IMR-90 (cell line): ENCODE data around the gene RBM10. TPM values are rescaled to one million over a fixed set of nuclear protein-coding genes. Genes with fewer than 3 reads are reported as not detected.

ENCODE experiments used
- ATAC-seq: fragments of 200-7000 bp; cut with Tn5 transposase; 2 replicates; pipeline ENCODE4 v1.9.1; 2020; ENCODE audit warnings: low read depth, mild to moderate bottlenecking, moderate library complexity
- BruUV-seq: library from RNA; stranded (reverse); fragments of 400-500 nt; replicated peaks from 2 replicates; lab custom pipeline; 2021; lab: Mats Ljungman, UMichigan
- CTCF ChIA-PET: fragments of 300-600 bp; formaldehyde crosslinking; extraction: SDS; loops from one replicate; lab custom pipeline; 2021; ENCODE audit warnings: antibody characterized with exemption; lab: Yijun Ruan, JAX
- POLR2A ChIA-PET: fragments of 300-600 bp; sonication (Branson Sonifier 250); formaldehyde crosslinking; loops from one replicate; lab custom pipeline; 2022; ENCODE audit warnings: antibody characterized with exemption; ENCODE audit not compliant: unreplicated experiment; lab: Charles Lee
- DNase-seq: peaks from one replicate; pipeline ENCODE4 v3.0.0; 2013
- H2AFZ ChIP-seq: replicated peaks from 2 replicates; pipeline ENCODE3; 2013; ENCODE audit warnings: low read length, mild to moderate bottlenecking; ENCODE audit not compliant: poor library complexity
- H2AK5ac ChIP-seq: 2 replicates; pipeline ENCODE4 v1.6.1; 2013; ENCODE audit warnings: low read depth, low read length, inconsistent platforms
- H2AK9ac ChIP-seq: replicated peaks from 2 replicates; pipeline ENCODE3; 2013; ENCODE audit warnings: mild to moderate bottlenecking, low read depth, low read length, moderate library complexity; ENCODE audit not compliant: poor library complexity
- H2BK120ac ChIP-seq: 2 replicates; pipeline ENCODE4 v1.6.1; 2013; ENCODE audit warnings: low read depth, low read length, inconsistent platforms
- H2BK15ac ChIP-seq: 3 replicates; pipeline ENCODE4 v1.6.1; 2013; ENCODE audit warnings: low read depth, low read length, inconsistent platforms
- H2BK20ac ChIP-seq: 2 replicates; pipeline ENCODE4 v1.6.1; 2013; ENCODE audit warnings: low read depth, mild to moderate bottlenecking, inconsistent platforms, low read length, moderate library complexity
- H2BK5ac ChIP-seq: 2 replicates; pipeline ENCODE4 v1.6.1; 2013; ENCODE audit warnings: mild to moderate bottlenecking, low read depth, low read length, inconsistent platforms; ENCODE audit not compliant: poor library complexity, severe bottlenecking
- H3K14ac ChIP-seq: replicated peaks from 2 replicates; pipeline ENCODE4 v1.6.1; 2013; ENCODE audit warnings: low read depth, low read length, inconsistent platforms
- H3K18ac ChIP-seq: 2 replicates; pipeline ENCODE4 v1.6.1; 2013; ENCODE audit warnings: low read depth, low read length, control low read depth
- H3K23ac ChIP-seq: 2 replicates; pipeline ENCODE4 v1.6.1; 2013; ENCODE audit warnings: low read depth, low read length, inconsistent platforms
- H3K27ac ChIP-seq: 2 replicates; pipeline ENCODE4 v1.5.1; 2013; ENCODE audit warnings: mild to moderate bottlenecking, control low read depth, low read length; ENCODE audit not compliant: insufficient read depth
- H3K27me3 ChIP-seq: 2 replicates; pipeline ENCODE4 v1.6.1; 2013; ENCODE audit warnings: low read length; ENCODE audit not compliant: control insufficient read depth, insufficient read depth
- H3K36me3 ChIP-seq: 2 replicates; pipeline ENCODE4 v1.6.1; 2013; ENCODE audit warnings: low read length, mixed read lengths; ENCODE audit not compliant: control insufficient read depth, insufficient read depth
- H3K4ac ChIP-seq: 2 replicates; pipeline ENCODE4 v1.6.1; 2013; ENCODE audit warnings: low read depth, low read length, inconsistent platforms
- H3K4me1 ChIP-seq: 2 replicates; pipeline ENCODE4 v1.6.1; 2013; ENCODE audit warnings: low read length, mixed read lengths; ENCODE audit not compliant: control insufficient read depth, insufficient read depth
- H3K4me2 ChIP-seq: 2 replicates; pipeline ENCODE4 v1.6.1; 2013; ENCODE audit warnings: low read depth, mild to moderate bottlenecking, control low read depth, low read length, moderate library complexity
- H3K4me3 ChIP-seq: 2 replicates; pipeline ENCODE4 v1.5.1; 2013; ENCODE audit warnings: low read depth, mild to moderate bottlenecking, control low read depth, low read length, moderate library complexity; ENCODE audit not compliant: insufficient read depth
- H3K56ac ChIP-seq: 2 replicates; pipeline ENCODE4 v1.6.1; 2013; ENCODE audit warnings: low read length, inconsistent platforms; ENCODE audit not compliant: insufficient read depth; ENCODE audit errors: extremely low read depth
- H3K79me1 ChIP-seq, 2 experiments: 2 replicates each; pipeline ENCODE4 v1.6.1; 2013; ENCODE audit warnings: low read length in 2 of 2, inconsistent platforms in 1 of 2, low read depth in 1 of 2
- H3K9ac ChIP-seq: 2 replicates; pipeline ENCODE4 v1.6.1; 2013; ENCODE audit warnings: low read depth, low read length, control low read depth
- H3K9me1 ChIP-seq: 2 replicates; pipeline ENCODE4 v1.6.1; 2013; ENCODE audit warnings: low read length, inconsistent platforms; ENCODE audit not compliant: insufficient read depth
- H3K9me3 ChIP-seq: 2 replicates; pipeline ENCODE4 v1.6.1; 2013; ENCODE audit warnings: low read length; ENCODE audit not compliant: control insufficient read depth, insufficient read depth
- H4K20me1 ChIP-seq: 2 replicates; pipeline ENCODE4 v1.6.1; 2013; ENCODE audit warnings: low read length, inconsistent platforms; ENCODE audit not compliant: insufficient read depth
- H4K5ac ChIP-seq: 2 replicates; pipeline ENCODE4 v1.6.1; 2013; ENCODE audit warnings: mild to moderate bottlenecking, low read depth, low read length, control low read depth
- H4K8ac ChIP-seq, 2 experiments: 2 replicates each; pipeline ENCODE4 v1.6.1; 2013; ENCODE audit warnings: low read depth in 2 of 2, low read length in 2 of 2, control low read depth in 1 of 2, inconsistent platforms in 1 of 2
- H4K91ac ChIP-seq: 2 replicates; pipeline ENCODE4 v1.6.1; 2013; ENCODE audit warnings: low read depth, low read length, inconsistent platforms; ENCODE audit not compliant: insufficient read depth
- BHLHE40 ChIP-seq: fragments of 150-350 bp; IDR thresholded peaks from 2 replicates; pipeline ENCODE4 v1.6.1; 2016; ENCODE audit warnings: mild to moderate bottlenecking, low read depth, low read length
- CEBPB ChIP-seq: IDR thresholded peaks from 2 replicates; pipeline ENCODE4 v1.6.1; 2012; ENCODE audit warnings: low read depth, low read length, improper control_type of control experiment
- CHD1 ChIP-seq: IDR thresholded peaks from 2 replicates; pipeline ENCODE4 v1.6.1; 2012; ENCODE audit warnings: low read depth, low read length, improper control_type of control experiment
- FOS ChIP-seq: fragments of 150-350 bp; IDR thresholded peaks from 2 replicates; pipeline ENCODE4 v1.6.1; 2016; ENCODE audit warnings: low read depth, low read length
- MAFK ChIP-seq: IDR thresholded peaks from 2 replicates; pipeline ENCODE4 v1.6.1; 2012; ENCODE audit warnings: low read depth, low read length, improper control_type of control experiment
- MXI1 ChIP-seq: IDR thresholded peaks from 2 replicates; pipeline ENCODE4 v1.6.1; 2012; ENCODE audit warnings: low read depth, mild to moderate bottlenecking, low read length, moderate library complexity, borderline replicate concordance
- RAD21 ChIP-seq: IDR thresholded peaks from 2 replicates; pipeline ENCODE4 v1.6.1; 2012; ENCODE audit warnings: low read length, improper control_type of control experiment
- RCOR1 ChIP-seq: IDR thresholded peaks from 2 replicates; pipeline ENCODE4 v1.6.1; 2012; ENCODE audit warnings: mild to moderate bottlenecking, low read length, improper control_type of control experiment; ENCODE audit not compliant: insufficient replicate concordance
- SMC3 ChIP-seq: fragments of 150-350 bp; IDR thresholded peaks from 2 replicates; pipeline ENCODE4 v1.6.1; 2016; ENCODE audit warnings: low read depth, mild to moderate bottlenecking, antibody characterized with exemption, low read length, moderate library complexity
- WGBS, 2 experiments: methylation state at CpG; one replicate each; pipeline versions ENCODE4 v1.1.5 to v1.1.7; 2013; ENCODE audit warnings: missing lambda C conversion rate in 2 of 2; ENCODE audit not compliant: insufficient read length in 1 of 2; ENCODE audit errors: extremely low coverage in 2 of 2; 5-methylcytosine and 5-hydroxymethylcytosine counted together
- dilution Hi-C: fragments of 300-500 bp; cut with HindIII; formaldehyde crosslinking; loops from one replicate; pipeline ENCODE4 v1.14.3; 2018; ENCODE audit warnings: low sequenced_read_pairs; ENCODE audit not compliant: unreplicated experiment
- in situ Hi-C: fragments of 300-500 bp; cut with MboI; formaldehyde crosslinking; loops from 3 replicates; pipeline ENCODE4 v1.14.3; 2019; ENCODE audit warnings: low sequenced_read_pairs, inconsistent platforms, mixed read lengths
- intact Hi-C: fragments of 100-400 bp; cut with micrococcal nuclease; formaldehyde crosslinking; loops from 2 replicates; pipeline ENCODE4 v1.10.0; 2022
- polyA plus RNA-seq, 3 experiments: library from polyadenylated mRNA; depleted of rRNA; stranded (reverse); fragments of >200 nt; gene quantifications; 2 replicates each; pipeline ENCODE4 v1.2.3, GENCODE V29; 2012; ENCODE audit warnings: low replicate concordance in 1 of 3
- total RNA-seq: library from RNA; depleted of rRNA; stranded (reverse); fragments of >200 nt; gene quantifications from 2 replicates; pipeline ENCODE4 v1.2.3, GENCODE V29; 2012
- TF ChIP-seq, protein P1 (sequence below): fragments of 150-350 bp; IDR thresholded peaks from 2 replicates; pipeline ENCODE4 v1.6.1; 2017; ENCODE audit warnings: mild to moderate bottlenecking, antibody characterized with exemption, low read length, low read depth
- TF ChIP-seq, protein P2 (sequence below): conservative IDR thresholded peaks from 2 replicates; pipeline ENCODE4 v1.5.1; 2012; ENCODE audit warnings: mild to moderate bottlenecking, low read depth, low read length, improper control_type of control experiment

The RBM10 gene
- total and polyA plus RNA-seq, 2 of the 4 experiments (the other 2 are of a cell fraction), result 33.4 to 36.0 TPM

DNA sequence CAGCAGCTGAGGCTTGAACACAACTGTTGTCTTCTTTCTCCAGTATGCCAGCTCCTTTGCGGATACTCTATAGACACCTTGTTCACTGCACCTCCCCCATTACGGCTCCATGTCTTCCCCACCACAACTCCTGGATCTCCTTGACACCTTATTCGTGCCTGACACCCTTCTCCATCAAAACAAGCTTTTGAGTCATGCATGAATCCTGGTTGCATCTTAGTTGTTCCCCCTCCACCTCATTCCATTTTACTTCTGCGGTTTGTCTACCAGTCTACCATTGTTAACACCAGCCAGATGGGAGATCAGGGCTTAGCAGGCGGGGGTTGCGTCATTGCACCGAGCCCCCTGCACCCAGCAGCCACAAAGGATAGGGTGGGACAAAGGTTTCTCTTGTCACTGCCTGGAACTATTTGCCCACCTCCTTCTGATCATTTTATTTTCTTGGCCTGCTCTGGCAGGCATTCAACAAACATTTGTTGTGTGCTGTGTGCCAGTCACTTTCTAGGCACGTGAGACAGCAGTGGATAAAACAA is 71.4 kb downstream of the RBM10 start:
- no peak overlapping the region for H2BK120ac ChIP-seq
- H3K27ac ChIP-seq, result no peak overlapping the region
- no peak overlapping the region for H2BK5ac ChIP-seq
- H3K23ac ChIP-seq, result no peak overlapping the region
- H3K9me3 ChIP-seq, result no peaks in the 10 kb centered on the region
- H3K79me1 ChIP-seq, result peaks cover 0 to 39% of the 10 kb centered on the region in 2 experiments; a peak in 2 of 4 replicates
- no peak overlapping the region for H2AK9ac ChIP-seq
- peaks cover 42% of the 10 kb centered on the region for H3K36me3 ChIP-seq
- DNase-seq, result no peak
- H3K4me1 ChIP-seq, result peaks cover 10% of the 10 kb centered on the region; the same call in 1 of the 2 replicates
- no peak overlapping the region for H4K91ac ChIP-seq
- no peak overlapping the region for H3K14ac ChIP-seq
- H3K9ac ChIP-seq, result no peak overlapping the region
- TF ChIP-seq RAD21 (no peak), CHD1 (no peak), SMC3 (no peak), MXI1 (no peak), RCOR1 (no peak), MAFK (no peak), CEBPB (0 out of 2 replicates have a peak, but pooled peaks have one; percentile 3), FOS (no peak), BHLHE40 (0 out of 2 replicates have a peak, but pooled peaks have one; percentile 10)
- TF ChIP-seq, protein P1, sequence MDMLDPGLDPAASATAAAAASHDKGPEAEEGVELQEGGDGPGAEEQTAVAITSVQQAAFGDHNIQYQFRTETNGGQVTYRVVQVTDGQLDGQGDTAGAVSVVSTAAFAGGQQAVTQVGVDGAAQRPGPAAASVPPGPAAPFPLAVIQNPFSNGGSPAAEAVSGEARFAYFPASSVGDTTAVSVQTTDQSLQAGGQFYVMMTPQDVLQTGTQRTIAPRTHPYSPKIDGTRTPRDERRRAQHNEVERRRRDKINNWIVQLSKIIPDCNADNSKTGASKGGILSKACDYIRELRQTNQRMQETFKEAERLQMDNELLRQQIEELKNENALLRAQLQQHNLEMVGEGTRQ, result no peak
- TF ChIP-seq, protein P2, sequence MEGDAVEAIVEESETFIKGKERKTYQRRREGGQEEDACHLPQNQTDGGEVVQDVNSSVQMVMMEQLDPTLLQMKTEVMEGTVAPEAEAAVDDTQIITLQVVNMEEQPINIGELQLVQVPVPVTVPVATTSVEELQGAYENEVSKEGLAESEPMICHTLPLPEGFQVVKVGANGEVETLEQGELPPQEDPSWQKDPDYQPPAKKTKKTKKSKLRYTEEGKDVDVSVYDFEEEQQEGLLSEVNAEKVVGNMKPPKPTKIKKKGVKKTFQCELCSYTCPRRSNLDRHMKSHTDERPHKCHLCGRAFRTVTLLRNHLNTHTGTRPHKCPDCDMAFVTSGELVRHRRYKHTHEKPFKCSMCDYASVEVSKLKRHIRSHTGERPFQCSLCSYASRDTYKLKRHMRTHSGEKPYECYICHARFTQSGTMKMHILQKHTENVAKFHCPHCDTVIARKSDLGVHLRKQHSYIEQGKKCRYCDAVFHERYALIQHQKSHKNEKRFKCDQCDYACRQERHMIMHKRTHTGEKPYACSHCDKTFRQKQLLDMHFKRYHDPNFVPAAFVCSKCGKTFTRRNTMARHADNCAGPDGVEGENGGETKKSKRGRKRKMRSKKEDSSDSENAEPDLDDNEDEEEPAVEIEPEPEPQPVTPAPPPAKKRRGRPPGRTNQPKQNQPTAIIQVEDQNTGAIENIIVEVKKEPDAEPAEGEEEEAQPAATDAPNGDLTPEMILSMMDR, result no peak
- H4K8ac ChIP-seq, result no peak overlapping the region
- intact Hi-C loops, result no loop called here
- ChIA-PET POLR2A (no interaction called here), CTCF (no interaction called here)
- H2BK20ac ChIP-seq, result no peak overlapping the region
- no peaks in the 10 kb centered on the region for H3K27me3 ChIP-seq
- H4K20me1 ChIP-seq, result peaks cover 84% of the 10 kb centered on the region
- BruUV-seq, result no TSS peak
- no peak overlapping the region for H2AFZ ChIP-seq
- no peak overlapping the region for H4K5ac ChIP-seq
- H3K4me3 ChIP-seq, result no peak overlapping the region
- ATAC-seq, result no peak
- no peak overlapping the region for H3K4me2 ChIP-seq
- no peak overlapping the region for H2AK5ac ChIP-seq
- H3K18ac ChIP-seq, result no peak overlapping the region
- no peak overlapping the region for H2BK15ac ChIP-seq
- H3K4ac ChIP-seq, result no peak overlapping the region
- H3K56ac ChIP-seq, result no peak overlapping the region
- WGBS, 2 experiments, result 86% methylated on average over 3 of the region's 8 CpGs; no CpG with 5 or more reads in 1 of the 2 experiments
- H3K9me1 ChIP-seq, result peaks cover 26% of the 10 kb centered on the region
- dilution Hi-C loops, result no loop called here
- in situ Hi-C loops, result loop anchor here (25.0 kb wide), 1 partner anchor 421 kb away; the partner anchor contains the start of gene CFP
